Measurements from ENCODE around the gene CTPS1.

GRCh38 chr1:40965531-40965930, 14.0 kb upstream of the CTPS1 start:
- TF ChIP-seq CTCF (IDR thresholded peaks at IDR 0.05) (no peak), POLR2A (IDR thresholded peaks at IDR 0.05) (no peak), POLR2AphosphoS5 (IDR thresholded peaks at IDR 0.05; ENCODE audit: insufficient read depth in 1 of 2, low read depth in 1 of 2) (no peak)
